ENCODE results near the gene SGO1. TPM values are rescaled to one million over a fixed set of nuclear protein-coding genes. Genes with fewer than 3 reads are reported as not detected.

SGO1 gene
- total RNA-seq, 1 donor from 2014 or later = 7.2 TPM

GRCh38 chr3:20146301-20146700, 39.7 kb downstream of the SGO1 start:
- Mint-ChIP-seq H3K27ac (no peak overlapping the region), H3K4me1 (no peaks in the 10 kb centered on the region), H3K27me3 (no peaks in the 10 kb centered on the region), H3K9me3 (no peaks in the 10 kb centered on the region), H3K4me3 (no peak overlapping the region), H3K36me3 (ENCODE audit: low read depth) (peaks cover 74% of the 10 kb centered on the region)
- ChIA-PET CTCF (no interaction called here), POLR2A (no interaction called here)
- intact Hi-C loops (cut with micrococcal nuclease) = no loop called here
- no peak for ATAC-seq (ENCODE audit: low read depth)
- TF ChIP-seq, protein P1, sequence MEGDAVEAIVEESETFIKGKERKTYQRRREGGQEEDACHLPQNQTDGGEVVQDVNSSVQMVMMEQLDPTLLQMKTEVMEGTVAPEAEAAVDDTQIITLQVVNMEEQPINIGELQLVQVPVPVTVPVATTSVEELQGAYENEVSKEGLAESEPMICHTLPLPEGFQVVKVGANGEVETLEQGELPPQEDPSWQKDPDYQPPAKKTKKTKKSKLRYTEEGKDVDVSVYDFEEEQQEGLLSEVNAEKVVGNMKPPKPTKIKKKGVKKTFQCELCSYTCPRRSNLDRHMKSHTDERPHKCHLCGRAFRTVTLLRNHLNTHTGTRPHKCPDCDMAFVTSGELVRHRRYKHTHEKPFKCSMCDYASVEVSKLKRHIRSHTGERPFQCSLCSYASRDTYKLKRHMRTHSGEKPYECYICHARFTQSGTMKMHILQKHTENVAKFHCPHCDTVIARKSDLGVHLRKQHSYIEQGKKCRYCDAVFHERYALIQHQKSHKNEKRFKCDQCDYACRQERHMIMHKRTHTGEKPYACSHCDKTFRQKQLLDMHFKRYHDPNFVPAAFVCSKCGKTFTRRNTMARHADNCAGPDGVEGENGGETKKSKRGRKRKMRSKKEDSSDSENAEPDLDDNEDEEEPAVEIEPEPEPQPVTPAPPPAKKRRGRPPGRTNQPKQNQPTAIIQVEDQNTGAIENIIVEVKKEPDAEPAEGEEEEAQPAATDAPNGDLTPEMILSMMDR (IDR thresholded peaks at IDR 0.05) = no peak
- DNase-seq = no peak

GRCh38 chr3:20145874-20146273, 40.1 kb downstream of the SGO1 start:
- H3K9me3 Mint-ChIP-seq = no peaks in the 10 kb centered on the region
- intact Hi-C loops (cut with micrococcal nuclease) = loop anchor here (2.0 kb wide), 1 partner anchor 15 kb away; no protein-coding TSS in a partner anchor
- H3K27me3 Mint-ChIP-seq = no peaks in the 10 kb centered on the region
- ChIA-PET POLR2A (no interaction called here), CTCF (no interaction called here)
- no peak for DNase-seq
- peaks cover 3% of the 10 kb centered on the region for H3K4me1 Mint-ChIP-seq
- TF ChIP-seq, protein P1 (IDR thresholded peaks at IDR 0.05) = no peak
- H3K27ac Mint-ChIP-seq = no peak overlapping the region
- no peak overlapping the region for H3K4me3 Mint-ChIP-seq
- no peak for ATAC-seq (ENCODE audit: low read depth)
- peaks cover 73% of the 10 kb centered on the region for H3K36me3 Mint-ChIP-seq (ENCODE audit: low read depth)

DNA sequence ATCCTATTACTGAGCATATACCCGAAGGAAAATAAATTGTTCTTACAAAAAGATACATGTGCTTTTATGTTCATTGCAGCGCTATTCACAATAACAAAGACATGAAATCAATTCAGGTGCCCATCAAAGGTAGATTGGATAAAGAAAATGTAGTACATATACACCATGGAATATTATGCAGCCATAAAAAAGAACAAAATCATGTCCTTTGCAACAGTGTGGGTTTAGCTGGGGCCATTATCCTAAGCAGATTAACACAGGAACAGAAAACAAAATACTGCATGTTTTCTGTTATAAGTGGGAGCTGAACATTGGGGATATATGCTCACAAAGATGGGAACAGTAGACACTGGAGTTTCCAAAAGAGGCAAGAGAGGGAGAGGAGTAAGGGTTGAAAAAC, 42.5 kb downstream of the SGO1 start:
- POLR2A ChIA-PET = no interaction called here

DNA sequence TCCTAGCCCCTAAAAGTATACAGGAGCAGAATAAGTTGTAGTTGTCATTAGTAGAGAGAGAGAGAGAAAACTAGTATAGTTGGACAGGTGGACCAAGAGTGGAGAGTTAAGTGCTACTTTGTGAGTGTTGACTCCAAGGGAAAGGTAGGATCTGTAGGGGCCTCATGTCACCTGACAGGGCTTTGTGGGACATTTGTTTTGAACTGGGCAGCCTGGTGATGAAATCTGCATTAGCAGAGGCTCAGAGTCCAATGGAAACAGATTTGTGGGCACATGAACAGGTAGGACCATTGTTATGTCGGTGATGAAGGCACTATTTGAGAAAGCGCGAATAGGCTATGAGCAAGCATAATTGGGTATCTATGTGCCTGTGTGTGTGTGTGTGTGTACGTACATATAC, 43.5 kb downstream of the SGO1 start:
- Mint-ChIP-seq H3K36me3 (ENCODE audit: low read depth) (peaks cover 63% of the 10 kb centered on the region), H3K4me3 (no peak overlapping the region), H3K4me1 (peaks cover 4% of the 10 kb centered on the region), H3K27me3 (no peaks in the 10 kb centered on the region), H3K27ac (no peak overlapping the region), H3K9me3 (no peaks in the 10 kb centered on the region)
- no peak for ATAC-seq (ENCODE audit: low read depth)
- CTCF ChIA-PET = no interaction called here
- intact Hi-C loops (cut with micrococcal nuclease) = loop anchor here (5.0 kb wide), 1 partner anchor 35 kb away; no protein-coding TSS in a partner anchor
- POLR2A ChIA-PET = no interaction called here
- DNase-seq = no peak
- TF ChIP-seq, protein P1 (IDR thresholded peaks at IDR 0.05) = no peak

More for the DNA sequence above, 42.5 kb downstream of the SGO1 start:
- TF ChIP-seq, protein P1 (IDR thresholded peaks at IDR 0.05) = no peak
- DNase-seq (no peak), ATAC-seq (ENCODE audit: low read depth) (no peak)
- intact Hi-C loops (cut with micrococcal nuclease) = loop anchor here (5.0 kb wide), 1 partner anchor 34 kb away; no protein-coding TSS in a partner anchor
- Mint-ChIP-seq H3K36me3 (ENCODE audit: low read depth) (peaks cover 67% of the 10 kb centered on the region), H3K27me3 (no peaks in the 10 kb centered on the region), H3K4me1 (peaks cover 4% of the 10 kb centered on the region), H3K9me3 (no peaks in the 10 kb centered on the region), H3K27ac (no peak overlapping the region), H3K4me3 (no peak overlapping the region)
- CTCF ChIA-PET = no interaction called here

DNA sequence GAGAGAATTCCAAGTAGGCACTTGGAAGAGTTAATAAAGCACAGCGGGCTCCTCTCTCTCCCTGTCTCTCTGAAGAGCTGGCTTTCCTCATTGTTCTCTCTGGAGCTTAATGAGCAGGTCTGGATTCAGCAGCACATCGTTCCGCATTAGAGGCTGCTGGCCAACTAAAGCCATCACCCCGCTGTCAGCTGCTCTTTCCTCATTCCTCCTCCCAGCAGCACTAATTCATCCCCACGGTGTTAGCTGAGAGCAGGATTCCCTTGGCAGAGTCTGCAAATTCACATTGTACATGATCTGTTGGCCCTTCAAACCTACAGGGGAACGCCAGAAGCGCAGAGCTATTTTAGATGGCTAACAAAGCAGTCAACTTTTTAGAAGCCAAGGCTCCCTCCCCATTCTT, 44.2 kb downstream of the SGO1 start:
- no peaks in the 10 kb centered on the region for H3K27me3 Mint-ChIP-seq
- no peaks in the 10 kb centered on the region for H3K9me3 Mint-ChIP-seq
- H3K4me3 Mint-ChIP-seq = no peak overlapping the region
- H3K4me1 Mint-ChIP-seq = peaks cover 4% of the 10 kb centered on the region
- no peak for ATAC-seq (ENCODE audit: low read depth)
- intact Hi-C loops (cut with micrococcal nuclease) = loop anchor here (5.0 kb wide), 1 partner anchor 35 kb away; no protein-coding TSS in a partner anchor
- TF ChIP-seq, protein P1 (IDR thresholded peaks at IDR 0.05) = no peak
- CTCF ChIA-PET = interaction anchor here (0.7 kb wide), 1 partner anchor 256 kb away, joined by 3 read pairs; no protein-coding TSS in a partner anchor
- peaks cover 64% of the 10 kb centered on the region for H3K36me3 Mint-ChIP-seq (ENCODE audit: low read depth)
- no peak for DNase-seq
- H3K27ac Mint-ChIP-seq = no peak overlapping the region
- POLR2A ChIA-PET = interaction anchor here (0.7 kb wide), 2 partner anchors 10 to 15 kb away, joined by 3 to 4 read pairs; no protein-coding TSS in a partner anchor
